Stimulated activated CD8-positive, alpha-beta memory T cell treated with anti-CD3 and anti-CD28 coated beads, Interleukin-7, amount 100 ng/mL, for 1 hour (primary cell): Measurements from ENCODE around the gene CRAMP1.
A peak's percentile ranks its signal among the peaks of the same experiment; 100 is the strongest.

Experiments used
- DNase-seq, 2 donors: peaks; one replicate each; pipeline ENCODE4 v3.0.0-alpha.2; 2020; ENCODE audit warnings: low read depth in 2 of 2

Gene CRAMP1

DNA sequence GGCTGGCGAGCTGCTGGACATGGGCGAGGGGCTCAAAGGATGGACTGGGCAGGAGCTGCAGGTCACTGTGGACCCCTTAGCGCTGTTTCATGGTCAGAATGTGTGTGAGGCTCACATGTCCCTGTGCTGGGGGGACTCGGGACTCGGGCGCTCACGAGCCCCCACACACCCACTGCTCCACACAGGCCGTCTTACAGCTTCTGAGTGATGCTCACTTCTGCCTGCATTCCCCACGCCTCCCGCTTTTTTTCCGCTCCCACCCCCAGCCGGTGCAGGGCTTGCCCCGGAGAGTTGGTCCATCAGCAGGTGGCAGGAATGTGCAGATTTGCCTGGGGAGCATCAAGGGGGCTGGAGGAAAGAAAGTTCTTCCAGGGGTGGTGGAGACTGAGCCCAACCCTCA is 45.7 kb downstream of the CRAMP1 start:
- DNase-seq = no peak

DNA sequence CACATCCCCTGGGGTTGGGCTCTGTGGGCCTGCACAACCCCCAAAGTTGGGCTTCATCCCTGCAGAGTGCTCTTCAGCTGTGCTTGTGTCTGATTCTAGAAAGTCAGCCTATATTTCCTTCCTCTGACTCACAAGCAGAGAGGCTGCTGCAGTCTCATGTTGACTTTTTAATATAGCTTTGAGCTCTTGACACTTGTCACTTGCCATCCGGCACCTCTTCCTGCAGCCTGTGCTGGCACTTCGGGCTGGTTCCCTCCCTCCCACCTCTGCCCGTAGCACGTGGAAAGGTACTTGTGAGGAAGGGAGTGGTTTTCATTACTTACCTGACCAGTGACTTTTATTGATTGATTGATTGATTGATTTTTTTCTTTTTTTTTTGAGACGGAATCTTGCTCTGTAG is 46.9 kb downstream of the CRAMP1 start:
- no peak for DNase-seq

DNA sequence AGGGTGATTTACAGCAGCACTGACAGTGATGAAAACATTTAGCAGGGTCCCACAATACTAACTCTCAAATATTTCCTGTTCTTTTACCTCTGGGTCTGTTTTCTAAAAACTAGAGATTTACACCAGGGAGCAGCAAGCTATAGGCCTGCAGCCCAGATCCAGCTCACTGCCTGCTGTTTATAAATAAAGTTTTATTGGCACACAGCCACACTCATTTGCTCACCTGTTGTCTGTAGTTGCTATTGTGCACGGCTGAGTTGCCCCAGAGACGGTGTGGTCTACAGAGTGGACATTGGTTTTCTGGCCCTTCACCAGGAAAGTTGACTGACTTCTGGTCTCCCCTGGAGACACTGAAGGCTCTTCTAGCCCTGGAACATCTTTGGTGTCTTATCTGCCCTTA is 49.7 kb downstream of the CRAMP1 start:
- no peak for DNase-seq

DNA sequence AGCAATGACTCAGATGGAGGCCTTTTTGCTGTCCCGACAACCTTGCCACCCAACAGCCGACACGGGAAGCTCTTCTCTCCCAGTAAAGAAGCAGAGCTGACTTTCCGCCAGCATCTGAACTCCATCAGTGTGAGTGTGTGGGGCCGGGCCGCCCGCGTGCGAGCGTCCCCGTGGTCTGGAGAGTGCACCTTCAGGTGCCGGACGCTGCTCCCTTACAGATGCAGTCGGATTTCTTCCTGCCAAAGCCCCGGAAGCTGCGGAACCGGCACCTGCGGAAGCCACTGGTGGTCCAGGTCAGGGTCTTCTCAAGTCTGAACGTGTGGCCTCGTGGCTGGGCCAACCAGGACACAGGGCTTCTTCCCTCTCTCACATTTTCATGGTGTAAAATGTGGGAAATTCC is 50.4 kb downstream of the CRAMP1 start:
- DNase-seq = no peak

DNA sequence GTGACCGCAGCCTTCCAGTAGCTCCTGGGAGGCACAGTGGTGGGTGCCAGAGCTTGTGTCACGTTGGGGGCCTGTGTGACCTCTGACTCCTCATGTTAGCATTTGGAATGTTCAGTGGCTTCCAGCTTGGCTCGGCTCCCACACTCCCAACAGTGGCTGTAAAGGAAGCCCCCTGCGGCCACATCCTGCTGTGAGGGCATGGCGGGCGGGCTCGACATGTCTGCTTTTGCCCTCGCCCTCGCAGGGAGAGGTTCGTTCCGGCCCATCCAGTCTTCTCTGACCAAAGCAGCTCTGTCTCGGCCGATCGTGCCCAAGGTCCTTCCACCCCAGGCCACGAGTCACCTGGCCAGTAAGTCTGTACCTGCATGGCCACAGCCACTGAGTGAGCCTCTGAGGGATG is 53.7 kb downstream of the CRAMP1 start:
- DNase-seq = no peak

DNA sequence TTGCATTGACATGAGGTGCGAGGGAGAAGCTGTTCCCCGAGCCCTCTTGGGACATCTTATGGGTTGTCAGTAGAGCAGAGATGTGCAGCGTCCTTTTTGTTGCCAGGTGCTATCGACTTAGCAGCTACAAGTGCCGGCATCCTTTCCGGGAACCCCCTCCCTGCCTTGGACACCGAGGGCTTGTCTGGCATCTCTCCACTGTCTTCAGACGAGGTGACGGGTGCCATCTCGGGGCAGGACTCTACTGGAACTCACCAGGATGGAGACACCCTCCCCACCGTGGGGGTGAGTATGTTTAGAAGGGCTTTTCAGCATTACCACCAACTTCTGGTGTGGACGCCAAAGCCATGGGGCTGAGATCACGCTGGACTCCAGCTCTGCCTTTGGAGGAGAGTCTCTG is 54.2 kb downstream of the CRAMP1 start:
- no peak for DNase-seq

DNA sequence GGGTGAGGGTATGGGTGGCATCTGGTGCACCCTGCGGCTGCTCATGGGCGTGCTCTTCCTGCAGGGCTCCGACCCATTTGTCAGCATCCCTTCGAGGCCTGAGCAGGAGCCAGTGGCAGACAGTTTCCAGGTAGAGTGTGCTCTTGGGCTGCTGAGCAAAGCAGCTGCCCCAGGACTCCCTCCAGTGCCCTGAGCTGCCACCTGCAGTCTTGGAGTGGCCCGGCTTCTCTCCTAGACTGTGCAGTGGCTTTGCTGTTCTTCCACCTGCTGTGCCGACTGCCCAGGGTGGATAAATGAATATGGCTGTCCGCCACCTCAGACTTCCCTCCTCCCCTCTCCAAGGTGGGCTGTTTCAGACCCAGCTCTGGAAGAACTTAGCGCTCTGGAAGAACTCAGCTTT is 55.1 kb downstream of the CRAMP1 start:
- no peak for DNase-seq

DNA sequence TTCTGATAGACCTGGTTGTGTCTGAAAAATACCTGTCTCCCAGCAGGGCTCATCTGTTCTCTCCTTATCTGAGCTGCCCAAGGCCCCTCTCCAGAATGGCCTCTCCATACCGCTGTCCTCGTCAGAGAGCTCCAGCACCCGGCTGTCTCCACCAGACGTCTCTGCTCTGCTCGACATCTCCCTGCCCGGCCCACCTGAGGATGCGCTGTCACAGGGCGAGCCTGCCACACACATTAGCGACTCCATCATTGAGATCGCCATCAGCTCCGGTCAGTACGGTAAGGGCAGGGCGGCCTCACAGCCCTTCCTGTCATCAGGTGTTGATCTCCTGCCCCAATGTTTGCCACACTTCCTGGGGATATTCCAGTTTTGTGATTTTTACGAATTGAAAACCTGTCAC is 55.8 kb downstream of the CRAMP1 start:
- no peak for DNase-seq

DNA sequence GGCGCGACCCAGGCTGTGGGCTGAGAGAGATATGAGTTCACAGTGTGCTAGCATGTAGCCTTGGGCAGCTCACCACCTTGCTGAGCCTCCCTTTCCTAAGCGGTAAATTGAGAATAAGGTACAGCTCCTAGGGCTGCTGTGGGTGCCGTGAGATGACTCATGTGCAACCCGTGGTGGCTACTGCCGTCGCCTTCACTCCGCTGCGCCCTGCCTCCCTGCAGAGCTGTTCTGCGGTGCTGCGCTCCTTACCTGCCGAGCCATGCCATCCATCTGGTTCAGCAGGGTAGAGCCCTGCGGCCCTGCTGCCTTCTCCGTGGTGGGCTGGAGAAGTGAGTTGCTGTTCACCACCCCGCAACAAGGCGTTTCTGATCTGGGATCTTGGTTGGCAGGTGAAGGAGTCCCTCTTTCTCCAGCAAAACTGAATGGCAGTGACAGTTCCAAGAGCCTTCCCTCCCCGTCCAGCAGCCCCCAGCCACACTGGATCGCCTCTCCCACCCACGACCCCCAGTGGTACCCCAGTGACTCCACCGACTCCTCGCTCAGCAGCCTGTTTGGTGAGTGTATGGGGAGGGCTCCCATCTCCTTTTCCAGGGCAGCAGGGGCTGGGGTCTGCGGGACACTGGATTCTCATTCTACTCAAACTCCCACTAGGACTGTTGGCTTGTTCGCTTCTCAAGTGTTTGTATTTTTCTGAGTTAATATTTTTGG is 56.6 kb downstream of the CRAMP1 start:
- DNase-seq = no peak

DNA sequence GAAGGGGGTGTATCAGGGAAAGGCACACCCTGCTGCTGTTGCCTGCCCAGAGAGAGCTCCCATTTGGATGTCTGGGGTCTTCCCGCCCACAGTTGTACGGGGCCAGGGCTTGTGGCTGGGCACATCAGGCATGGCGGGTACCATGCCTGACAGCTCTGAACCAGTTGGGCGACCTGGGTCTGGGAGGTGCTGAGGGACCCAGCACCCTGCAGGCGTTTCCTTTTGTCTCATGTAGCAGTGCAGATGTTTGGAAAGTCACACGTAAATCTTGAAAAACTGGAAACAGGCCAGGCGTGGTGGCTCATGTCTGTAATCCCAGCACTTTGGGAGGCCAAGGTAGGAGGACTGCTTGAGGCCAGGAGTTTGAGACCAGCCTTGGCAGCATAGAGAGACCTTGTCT is 57.5 kb downstream of the CRAMP1 start:
- DNase-seq = no peak

DNA sequence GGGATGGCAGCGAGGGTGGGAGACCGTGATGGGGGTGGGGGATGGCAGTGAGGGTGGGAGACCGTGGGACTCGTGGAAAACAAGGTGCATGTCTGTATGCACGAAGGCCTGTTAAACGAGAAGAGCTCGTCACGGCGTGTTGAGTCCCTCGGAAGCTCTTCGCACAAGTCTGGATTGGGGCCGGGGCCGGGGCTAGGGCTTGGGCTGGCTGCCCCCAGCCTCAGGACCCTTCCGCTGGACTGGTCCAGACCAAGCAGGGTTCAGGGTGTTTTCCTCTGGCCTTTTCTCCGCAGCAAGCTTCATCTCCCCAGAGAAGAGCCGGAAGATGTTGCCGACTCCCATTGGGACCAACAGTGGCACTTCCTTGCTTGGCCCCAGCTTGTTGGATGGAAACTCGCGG is 58.2 kb downstream of the CRAMP1 start:
- no peak for DNase-seq

DNA sequence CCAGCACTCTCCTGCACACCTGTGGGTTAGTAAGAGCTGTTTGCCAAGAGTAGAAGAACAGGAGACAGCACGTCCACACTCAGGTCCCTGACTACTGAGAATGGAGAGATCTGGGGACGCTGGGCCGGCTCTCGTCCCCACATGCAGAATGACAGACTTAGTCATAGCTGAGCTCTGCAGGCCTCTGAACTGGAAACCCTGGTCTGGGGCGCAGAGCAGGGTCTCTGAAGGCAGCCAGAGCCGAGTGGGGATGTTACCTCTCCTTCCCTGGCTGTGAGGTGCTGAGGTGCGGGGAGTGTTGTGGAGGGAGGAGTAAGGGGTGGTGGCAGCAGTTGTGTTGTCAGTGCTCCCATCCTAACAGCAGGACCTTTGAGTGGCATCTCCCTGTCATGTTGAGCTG is 58.7 kb downstream of the CRAMP1 start:
- no peak for DNase-seq

DNA sequence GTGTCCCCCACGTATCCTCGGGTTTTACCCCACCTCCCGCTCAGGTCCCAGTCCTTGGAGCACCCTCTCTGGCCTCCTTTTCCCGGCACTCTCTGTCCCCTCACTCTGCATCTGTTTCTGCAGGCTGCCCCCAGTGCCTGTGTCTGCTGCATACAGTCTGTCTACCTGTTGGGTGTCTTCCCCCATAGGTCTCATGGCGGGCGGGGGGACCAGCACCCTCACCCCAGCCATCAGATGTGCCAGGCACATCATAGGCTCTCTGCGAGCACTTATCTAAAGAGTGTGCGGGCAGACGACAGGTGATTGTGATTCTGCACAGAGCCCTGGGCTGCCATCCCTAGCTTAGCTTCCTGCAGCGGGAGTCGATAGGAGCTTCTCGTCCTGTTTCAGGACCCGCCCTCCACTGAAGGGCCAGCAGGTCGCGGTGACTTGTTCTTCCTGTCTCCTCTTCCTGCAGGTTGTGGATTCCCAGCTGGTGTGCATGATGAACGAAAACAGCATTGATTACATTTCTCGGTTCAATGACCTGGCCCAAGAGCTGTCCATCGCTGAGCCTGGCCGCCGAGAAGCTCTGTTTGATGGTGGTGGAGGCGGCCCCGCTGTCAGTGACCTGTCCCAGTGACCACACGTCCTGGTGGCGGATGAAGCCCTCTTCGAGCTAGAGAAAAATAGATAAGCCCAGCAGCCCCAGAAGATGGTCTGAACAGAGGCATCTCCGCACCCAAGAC is 61.4 kb downstream of the CRAMP1 start:
- no peak for DNase-seq

DNA sequence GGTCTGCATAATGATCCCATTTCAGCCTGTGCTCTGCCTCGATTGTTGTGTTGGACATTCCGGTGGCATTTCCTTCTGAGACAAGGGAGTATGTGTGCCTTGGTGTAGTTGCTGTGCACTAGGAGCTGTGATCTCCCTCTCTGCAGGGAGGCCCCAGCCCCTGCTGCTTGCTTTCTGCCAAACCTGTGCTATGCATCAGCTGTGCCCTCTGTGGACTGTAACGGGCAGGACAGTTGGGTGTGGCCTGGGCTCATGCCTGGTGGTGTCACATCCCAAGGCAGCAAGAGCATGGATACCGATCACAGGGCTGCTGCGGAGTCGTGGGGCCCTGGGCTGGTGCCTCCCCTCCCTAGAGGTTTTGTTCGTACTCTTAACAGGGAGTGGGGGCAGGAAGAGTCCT is 62.1 kb downstream of the CRAMP1 start:
- no peak for DNase-seq

DNA sequence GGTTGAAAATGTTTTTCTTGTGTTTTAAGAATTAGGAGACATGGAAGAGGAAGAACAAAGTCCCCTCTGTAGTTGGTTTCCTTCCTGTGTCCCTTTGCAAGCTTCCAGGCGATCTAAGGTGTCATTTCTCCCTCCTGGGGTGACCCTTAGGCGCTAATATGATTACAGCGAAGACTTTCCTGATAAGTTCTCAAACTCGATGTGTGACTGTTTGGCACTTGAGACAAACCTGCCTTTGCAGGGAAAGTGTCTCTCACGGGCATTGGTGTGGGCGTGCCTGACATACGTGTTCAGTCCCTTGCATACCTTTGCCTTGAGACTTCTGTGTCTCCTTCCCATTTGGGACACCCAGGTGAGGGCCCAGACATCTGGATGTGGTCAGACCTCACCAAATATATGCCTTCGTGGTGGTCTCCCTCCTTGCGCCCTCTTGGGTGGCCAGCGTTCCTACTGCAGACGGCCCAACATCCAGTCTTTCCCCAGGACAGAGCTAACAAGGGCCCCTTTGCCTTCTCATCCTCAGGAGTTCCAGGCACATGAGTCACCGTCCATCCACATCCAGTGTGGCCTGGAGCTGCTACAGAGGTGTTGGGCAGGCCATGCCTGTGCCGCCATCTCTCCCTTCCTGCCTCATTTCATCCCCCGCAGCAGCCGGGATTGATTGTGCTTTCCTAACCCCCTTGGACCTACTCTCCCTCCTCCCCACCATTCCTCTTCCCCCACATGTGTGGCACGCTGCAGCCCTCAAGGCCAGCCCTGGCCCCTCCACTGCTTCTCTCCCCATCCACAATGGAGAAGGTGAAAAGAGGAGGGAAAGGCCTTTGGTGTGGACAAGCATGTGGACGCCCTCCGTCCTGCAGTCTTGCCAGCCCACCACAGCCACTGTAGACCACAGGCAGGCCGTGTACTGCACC is 62.8 kb downstream of the CRAMP1 start:
- DNase-seq = no peak

DNA sequence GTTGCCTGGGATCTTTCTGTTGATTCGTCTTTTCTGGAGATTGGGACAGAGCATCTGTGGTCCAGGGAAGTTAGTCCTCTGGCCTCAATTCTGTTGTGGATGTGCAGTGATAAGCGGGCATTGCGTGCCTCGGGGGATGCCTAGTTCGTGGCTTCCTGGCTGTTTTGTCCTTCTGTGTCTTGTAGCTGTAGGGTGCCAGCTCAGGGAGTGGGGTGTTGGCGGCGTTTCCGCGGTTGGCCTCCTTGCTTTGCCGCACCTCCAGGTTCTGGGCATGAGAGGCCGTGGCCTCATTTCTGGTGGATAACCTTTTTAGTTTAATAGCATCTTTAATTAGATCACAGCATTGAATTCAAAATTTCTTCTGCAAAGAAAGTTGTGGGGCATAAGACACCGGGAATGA is 64.5 kb downstream of the CRAMP1 start:
- DNase-seq = no peak

DNA sequence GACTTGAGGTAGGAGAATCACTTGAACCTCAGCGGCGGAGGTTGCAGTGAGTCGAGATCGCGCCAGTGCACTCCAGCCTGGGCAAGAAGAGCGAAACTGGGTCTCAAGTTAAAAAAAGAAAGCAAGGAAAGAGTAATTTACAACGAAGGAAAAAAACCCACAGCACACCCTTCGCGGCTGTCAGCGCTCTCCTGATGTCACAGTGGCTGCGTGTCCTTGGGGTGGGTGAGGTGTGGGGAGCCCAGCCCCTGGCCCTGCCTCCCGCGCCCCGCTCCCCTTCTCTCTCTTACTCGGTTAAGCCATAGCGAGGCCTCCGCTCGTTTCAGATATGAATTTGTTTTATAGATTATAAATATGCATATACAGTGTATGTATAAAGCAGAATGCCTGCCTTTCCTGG is 65.2 kb downstream of the CRAMP1 start:
- no peak for DNase-seq

DNA sequence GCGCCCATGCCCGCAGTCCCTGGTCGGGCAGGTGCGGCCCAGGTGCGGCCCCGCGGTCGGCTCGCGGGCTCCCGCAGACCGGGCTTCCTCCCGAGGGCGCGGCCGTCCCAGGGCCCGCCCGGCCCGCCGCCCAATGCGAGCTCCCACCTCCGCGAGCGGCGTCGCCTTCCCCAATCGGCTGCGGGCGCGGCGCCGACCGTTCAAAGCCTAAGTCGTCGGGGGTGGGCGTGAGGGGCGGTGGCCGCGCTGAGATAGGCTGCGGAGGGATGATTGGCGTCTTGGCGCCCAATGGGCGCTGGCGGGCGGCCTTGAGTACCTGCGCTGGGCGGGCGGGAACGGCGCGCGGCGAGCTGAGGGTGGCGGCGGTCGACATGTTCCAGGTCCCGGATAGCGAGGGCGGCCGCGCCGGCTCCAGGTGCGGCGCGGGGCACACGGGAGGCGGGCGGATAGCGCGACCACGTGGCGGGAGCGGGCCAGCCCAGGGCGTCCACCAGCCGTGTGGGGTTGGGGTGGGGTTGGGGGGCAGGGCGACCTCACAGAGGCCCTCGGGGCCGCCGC is 65.9 kb downstream of the CRAMP1 start, which contains the start of gene JPT2:
Gene JPT2 (plus strand): TSS at position 338 of the 558 bp plus-strand sequence. CDS start 34 bp downstream, at position 372.
- DNase-seq = peak; percentile 88 to 91

DNA sequence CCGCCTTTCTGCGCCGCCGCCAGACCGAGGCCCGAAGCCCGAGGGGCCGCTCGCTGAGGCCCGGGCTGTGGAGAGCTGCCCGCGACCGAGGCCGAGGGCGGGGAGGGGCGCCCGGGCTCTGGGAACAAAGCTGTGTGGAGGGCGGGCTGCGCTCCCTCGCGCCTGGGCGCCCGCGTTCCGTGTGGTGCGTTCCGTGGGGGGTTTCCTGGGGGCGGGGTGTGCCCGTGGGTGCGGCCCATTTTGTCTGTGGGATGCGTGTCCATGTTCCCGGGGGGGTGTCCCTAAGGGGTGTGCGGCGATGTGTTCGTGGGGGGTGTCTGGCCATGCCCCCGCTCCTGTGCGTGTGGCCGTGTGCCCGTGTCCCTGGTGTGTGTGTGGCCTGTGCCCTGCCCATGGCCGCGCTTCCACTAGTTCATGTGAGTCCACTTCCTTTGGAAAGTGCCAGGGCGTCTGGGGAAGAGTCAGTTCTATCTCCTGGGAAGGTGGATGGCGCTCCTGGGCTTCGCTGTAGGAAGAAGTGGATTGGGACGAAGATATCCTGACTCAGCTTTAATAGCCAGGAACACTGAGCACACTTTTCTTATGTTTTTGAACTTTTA is 66.4 kb downstream of the CRAMP1 start:
- peak; percentile 6 to 24 for DNase-seq

DNA sequence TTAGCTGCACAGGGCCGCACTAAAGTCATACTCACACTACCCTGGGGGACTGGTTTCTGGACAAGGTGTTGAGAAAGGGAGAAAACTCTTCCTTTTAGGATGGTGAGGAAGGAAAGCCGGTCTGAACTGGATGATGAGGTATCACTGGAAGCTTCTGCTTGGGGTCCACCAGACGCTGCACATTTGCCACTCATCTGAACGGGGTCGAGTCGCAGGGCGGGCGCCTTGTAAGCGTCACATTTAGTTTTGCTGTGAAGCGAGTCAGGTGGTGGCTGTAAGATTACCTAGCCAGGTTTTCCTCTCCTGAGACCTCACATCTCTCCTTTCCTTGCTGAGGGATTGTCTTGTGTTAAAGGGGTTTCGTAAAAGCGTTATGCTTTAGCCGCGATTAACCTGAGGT is 68.2 kb downstream of the CRAMP1 start:
- no peak for DNase-seq

DNA sequence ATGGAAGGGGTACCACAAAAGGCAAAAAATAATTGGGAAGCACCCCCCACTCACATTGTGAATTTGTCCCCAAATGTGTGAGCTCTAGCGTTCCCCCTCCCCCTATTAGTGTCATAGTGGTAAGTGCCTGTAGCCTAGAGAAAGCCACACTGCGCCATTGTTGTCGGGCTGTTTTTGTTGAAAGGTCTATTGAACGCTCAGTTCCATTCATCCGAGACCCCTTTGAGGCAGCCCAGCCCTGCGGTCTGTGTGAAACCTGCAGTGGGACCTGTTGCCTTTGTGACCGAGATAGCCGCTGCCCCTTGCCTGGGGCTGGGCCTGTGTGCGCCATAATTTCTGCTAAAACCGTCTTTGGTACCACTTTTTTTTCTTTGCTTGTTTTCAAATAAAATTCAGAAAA is 68.9 kb downstream of the CRAMP1 start:
- DNase-seq = no peak
